Sigmoid colon (tissue), 4 donors: ENCODE results near the gene GDPD1.

ENCODE experiments used
- CTCF ChIP-seq, 4 experiments: fragments of 450-650 bp in 3 of 4; fragments of 200-600 bp in 1 of 4; IDR thresholded peaks; one replicate each; pipeline ENCODE4 v1.5.1; 2016 to 2019; ENCODE audit warnings: antibody characterized with exemption in 4 of 4, mild to moderate bottlenecking in 3 of 4, moderate library complexity in 2 of 4
- EP300 ChIP-seq, 4 donors: sonication (generic); formaldehyde crosslinking; IDR thresholded peaks; one replicate each; pipeline ENCODE4 v1.6.1; 2017; ENCODE audit warnings: antibody characterized with exemption in 4 of 4
- POLR2A ChIP-seq, 2 donors: fragments of 450-650 bp; IDR thresholded peaks; one replicate each; pipeline ENCODE4 v1.6.1; 2016; ENCODE audit warnings: antibody characterized with exemption in 2 of 2, mild to moderate bottlenecking in 2 of 2, moderate library complexity in 2 of 2

DNA sequence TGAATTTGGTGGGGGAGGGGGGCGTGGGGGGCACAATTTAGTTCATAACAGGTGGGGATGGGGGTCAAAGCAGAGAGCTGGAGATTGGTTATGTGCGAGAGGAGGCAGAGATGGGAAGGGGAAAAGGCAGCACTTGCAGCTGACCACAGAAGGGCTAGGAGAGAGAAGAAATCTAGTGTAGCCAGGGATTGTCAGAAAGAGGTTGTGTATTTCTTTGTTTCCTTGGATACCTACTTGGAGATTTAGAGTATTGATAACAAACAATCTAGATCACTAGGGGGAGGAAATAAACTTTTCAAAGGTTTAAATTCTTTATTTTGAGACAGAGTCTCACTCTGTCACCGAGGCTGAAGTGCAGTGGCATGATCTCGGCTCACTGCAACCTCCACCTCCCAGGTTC, 64.0 kb downstream of the GDPD1 start:
- TF ChIP-seq POLR2A (IDR thresholded peaks at IDR 0.05) = no peak
- TF ChIP-seq CTCF (IDR thresholded peaks at IDR 0.05) = no peak
- TF ChIP-seq EP300 (IDR thresholded peaks at IDR 0.05) = no peak
